GF-D8 (cell line): Measurements from ENCODE around the gene WDR90.

Source experiments
- DNase-seq: peaks from one replicate; lab custom pipeline; 2025; lab: John Stamatoyannopoulos, UW

The WDR90 gene

DNA sequence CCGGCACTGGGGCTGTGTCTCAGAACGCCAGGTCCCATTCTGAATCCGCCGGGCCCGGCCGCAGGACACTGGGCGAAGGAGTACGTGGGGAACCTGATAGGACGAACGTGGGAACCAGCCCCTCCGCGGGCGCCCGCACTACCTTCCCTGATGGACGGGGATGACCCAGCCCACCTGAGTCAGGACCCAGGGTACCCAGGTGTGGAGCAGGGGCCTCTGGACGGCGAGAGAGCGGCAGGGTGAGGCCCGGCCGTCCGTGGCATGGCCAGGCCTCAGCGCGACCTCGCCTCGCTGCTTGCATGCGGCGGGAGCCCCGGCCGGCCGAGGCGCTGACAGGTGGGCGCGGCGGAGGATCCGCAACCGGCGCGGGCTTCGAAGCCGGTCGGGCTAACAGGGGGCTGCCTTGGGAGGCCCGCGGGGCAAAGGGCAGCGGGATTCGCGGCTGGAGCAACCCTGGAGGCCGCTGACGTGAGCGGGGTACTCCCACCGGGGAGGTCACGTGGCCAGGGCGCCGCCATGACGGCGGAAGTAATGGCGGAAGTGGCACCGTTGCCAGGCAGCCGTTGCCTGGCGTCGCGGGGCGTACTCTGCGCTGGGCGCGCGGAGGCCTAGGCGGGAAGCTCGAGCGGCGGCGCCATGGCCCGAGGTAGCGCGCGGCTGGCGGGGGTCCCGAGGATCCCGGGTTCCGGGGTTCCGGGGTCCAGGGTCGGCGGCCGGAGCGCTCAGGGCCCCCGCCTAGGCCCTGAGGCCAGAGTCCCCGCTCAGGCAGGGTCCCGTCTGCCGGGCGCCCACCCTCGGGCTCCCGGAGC, at the start of gene WDR90:
WDR90 (plus strand) TSS at position 585 of the 809 bp plus-strand sequence; CDS start at position 637, 52 bp downstream.
- DNase-seq, result peak; percentile 75

DNA sequence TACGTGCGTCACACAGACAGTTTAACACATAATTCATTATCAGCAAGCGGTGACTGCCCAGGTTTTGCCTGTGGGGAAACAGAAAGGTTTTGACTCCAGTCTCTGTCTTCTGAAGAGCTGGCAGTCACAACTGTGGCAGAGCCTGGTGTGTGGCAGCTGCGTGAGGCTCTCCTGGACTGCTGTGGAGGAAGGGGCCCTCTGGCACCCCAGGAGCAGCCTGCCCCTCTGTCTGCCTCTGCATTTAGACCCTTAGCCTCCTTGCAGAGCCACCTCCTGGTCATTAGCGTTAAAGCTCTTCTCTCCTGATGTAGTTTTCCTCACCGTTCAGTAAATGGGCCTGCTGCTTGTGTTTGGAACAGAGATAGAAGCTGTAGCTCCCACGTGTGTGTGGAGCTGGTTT, 48.4 kb upstream of the WDR90 start:
- peak; percentile 34 for DNase-seq

DNA sequence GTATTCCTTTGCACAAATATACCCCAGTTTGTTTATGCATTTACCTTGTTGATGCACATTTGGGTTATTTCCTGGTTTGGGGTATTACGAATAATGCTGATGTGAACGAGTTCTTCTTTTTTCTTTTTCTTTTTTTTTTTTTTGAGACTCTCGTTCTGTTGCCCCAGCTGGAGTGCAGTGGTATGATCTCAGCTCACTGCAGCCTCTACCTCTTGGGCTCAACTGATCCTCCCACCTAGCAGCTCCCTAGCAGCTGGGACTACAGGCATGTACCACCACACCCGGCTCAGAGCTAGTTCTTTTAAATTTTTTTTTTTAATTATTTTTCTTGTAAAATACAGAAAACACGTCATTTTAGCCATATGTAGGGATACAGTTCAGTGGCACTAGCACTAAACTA, 45.2 kb upstream of the WDR90 start:
- no peak for DNase-seq

DNA sequence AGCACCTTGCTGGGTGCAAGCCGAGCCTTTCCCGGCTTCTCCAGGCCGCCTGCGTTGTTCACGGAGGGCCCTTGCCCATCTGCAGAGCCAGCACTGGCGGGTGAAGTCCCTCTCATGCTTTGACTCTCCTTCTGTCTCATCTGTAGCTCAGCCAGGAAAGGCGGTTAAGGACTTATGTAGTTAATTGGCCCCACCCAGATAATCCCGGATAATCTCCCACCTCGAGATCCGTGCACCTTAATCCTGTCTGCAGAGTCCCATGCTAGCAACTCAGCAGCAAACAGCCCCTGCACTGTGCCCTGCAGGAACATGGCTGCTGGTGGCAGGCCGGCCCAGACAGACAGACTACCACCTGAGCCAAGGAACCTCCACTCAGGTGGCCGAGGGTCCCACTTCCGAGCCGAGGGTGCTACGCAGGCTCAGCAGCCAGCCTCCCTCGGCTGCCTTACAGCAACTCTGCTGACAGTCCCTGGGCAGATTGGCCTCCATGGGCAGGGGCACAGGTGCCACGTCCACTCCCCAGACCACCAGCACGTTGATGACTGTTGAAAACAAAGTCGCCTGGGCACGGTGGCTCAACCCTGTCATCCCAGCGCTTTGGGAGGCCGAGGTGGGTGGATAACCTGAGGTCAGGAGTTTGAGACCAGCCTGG, 42.4 kb upstream of the WDR90 start:
- no peak for DNase-seq

DNA sequence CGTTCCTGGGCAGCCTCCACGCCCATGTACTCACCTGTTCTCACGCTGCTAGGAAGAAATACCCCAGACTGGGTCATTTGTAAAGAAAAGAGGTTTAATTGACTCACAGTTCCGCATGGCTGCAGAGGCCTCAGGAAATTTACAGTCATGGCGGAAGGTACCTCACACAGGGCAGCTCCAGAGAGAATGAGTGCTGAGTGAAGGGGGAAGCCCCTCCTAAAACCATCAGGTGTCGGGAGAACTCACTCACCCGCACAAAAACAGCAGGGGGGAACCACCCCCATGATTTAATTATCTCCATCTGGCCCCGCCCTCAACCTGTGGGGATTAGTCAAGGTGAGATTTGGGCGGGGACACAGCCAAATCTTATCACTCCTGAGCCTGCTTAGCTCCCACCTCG, 41.1 kb upstream of the WDR90 start:
- DNase-seq, result no peak

DNA sequence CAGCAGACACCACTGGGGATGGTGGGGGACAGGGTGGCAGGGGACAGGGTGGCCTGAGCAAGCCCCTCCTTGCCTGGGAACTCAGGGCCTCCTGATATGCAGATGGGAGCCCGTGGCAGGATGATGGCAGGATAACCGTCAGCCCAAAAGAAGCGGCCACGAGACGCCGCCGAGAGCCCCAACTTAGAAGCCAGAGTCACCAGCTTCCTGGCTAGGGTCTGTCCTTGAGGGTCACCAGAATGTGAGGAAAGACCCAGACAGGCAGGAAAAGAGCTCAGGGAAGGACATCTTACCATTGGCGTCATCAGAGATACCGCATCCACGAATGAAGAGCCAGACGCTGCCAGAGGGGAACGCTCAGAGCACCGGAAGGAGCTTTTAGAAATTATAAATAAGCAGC, 39.8 kb upstream of the WDR90 start:
- DNase-seq, result no peak

DNA sequence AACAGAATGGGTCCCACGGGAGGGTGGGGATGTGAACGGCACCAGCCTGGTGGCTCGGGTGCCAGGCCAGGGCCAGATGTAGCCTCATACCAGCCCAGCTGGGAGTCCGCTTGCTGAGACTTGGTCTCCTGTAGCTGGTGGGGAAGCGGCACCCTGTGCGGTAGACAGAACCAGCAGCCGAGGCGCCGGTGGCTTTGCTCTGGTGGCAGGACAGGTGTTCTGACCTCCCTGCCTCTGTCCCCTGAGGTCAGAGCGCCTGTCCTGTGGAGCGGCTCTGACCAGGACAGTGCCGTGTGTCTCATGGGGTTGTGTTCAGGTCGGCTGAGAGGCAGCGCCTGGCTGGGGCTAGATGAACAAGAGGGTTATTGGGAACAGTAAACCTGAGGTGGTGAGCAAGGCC, 39.2 kb upstream of the WDR90 start:
- DNase-seq, result no peak

DNA sequence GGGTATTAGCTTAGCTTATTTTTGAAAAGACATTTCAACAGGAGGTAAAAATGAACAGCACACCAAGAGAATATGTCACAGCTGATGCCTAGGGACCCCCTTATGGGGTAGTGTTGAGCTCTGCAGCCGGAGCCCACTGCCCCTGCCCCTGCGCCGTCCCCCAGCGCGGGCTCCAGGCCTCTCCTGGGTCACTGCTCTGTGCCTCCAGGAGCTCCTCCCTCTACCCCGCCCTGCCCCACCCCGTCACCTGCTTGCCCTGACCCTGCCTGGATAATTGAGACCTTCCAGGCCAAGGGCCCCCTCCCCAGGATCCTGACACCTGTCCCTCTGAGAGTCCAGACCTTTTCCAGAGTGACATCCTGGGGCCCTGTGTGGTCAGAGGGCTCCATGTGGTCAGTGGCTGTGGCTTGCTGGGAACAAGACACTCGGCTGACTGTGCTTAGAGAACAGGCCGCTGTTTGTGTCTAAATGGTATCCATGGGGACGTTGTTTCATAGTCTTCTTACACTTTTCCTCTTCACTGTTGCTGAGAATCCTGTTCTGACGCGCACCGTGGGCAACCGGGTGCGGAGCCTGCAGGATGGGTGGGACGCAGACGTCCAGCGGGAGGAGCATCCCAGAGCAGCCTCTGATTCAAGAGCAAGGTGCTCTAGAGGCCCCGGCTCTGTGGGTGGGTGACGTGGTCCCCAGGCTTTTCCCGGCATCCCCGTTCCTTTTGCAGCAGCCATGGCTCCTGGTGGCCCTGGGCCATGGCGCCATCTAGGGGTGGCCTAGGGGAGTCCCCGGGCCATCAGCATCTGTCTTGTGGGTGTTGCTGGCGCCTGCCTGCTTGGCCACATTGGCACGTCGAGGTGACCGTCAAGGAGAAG, 38.4 kb upstream of the WDR90 start:
- DNase-seq, result no peak

DNA sequence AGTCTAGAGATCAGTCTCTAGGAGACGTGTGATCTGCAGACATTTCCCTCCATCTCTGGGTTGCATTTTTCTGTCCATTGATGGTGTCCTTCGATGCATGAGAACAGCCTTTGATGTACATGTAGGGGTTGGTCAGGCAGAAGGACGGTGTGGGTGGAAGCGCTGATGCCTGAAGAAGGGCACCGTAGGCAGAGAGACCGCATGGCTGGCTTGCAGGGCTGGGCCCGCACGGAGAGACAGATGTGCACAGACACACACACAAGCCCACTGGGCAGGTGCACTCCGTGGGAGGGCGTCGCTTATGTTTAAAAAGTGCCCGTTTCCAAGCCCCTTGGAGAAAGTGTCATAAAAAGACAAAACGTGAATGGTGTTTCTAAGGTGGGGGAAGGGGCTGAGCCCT, 34.0 kb upstream of the WDR90 start:
- no peak for DNase-seq

DNA sequence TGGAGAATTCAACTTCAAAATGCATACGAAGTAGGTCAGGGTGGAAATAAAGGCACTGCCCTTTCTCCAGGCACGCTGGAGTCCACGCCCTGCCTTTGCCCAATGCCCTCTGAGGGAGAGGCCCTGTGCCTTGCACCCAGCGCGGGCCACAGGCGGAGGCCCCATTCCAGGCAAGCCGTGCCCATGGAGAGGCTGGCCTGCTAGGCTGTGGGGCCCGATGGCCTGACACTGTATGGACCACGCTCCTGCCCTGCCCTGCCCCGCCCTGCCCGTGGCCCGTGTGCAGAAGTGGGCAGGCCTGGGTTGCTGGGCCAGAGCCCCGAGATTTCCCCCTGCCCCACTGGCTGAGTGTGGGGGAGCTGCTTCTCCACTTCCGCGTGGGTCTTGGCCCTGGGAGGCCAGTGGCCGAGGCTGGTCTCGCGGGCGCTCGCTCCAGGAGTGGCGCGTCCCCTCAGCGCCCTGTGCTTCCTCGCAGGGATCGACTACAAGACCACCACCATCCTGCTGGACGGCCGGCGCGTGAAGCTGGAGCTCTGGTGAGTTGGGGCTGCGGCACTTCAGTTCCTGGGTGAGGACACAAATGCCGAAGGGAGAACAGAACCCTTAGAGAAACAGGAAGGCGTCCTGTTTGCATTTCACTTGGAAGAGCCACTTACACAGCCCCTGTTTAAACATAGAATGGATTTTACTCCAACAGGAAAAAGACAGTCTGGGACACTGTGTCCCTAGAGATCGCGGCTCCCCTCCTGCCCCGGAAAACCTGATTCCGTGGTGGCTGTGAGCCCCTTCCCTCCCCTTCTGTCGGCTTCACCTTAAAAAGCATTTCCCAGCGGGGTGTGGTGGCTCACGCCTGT, 32.2 kb upstream of the WDR90 start:
- no peak for DNase-seq

DNA sequence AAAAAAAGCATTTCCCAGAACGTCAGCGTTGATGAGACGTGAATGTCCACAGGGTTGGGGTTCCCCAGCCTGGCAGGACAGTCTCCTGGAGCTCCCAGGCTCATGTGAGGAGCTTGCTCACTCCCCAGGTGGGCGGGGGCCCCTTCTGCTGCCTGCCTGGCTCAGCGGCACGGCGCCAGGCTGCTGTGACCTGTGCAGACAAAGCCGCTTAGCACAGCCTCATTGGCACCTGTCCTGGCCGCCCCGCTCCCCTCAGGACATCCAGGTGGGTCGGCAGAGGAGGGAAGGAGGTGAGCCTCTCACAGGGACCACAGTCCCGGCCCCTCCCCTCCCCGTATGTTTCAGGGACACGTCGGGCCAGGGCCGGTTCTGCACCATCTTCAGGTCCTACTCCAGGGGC, 31.3 kb upstream of the WDR90 start:
- DNase-seq, result no peak

DNA sequence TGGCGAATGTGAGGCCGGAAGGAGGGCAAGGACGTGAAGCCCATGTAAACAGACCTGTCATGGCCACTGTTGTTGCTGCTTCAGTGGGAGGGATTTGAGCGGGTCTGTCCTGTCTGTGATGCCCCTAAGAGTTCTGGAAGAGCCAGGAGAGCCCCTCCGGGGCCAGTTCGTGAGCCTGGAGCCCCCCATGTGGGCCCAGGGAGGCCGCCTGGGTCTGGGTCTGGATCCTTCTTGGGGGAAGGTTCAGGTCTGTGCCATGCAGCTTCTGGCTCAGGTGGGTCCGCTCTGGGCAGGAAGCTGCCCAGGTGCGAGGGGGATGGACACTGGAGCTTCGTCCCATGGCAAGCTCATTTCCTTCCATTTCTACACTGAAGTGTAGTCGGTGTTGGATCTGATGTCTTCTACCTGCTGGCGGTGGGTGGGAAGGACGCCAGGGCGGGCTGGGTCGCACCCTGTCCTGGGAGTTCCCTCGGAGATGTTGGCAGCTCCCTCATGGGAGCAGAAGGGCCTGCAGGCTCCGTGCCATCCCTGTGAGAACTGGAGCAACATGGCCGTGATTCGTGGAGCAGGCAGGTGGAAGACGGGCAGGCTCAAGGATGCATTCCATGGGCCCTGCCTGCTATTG, 29.6 kb upstream of the WDR90 start:
- no peak for DNase-seq

DNA sequence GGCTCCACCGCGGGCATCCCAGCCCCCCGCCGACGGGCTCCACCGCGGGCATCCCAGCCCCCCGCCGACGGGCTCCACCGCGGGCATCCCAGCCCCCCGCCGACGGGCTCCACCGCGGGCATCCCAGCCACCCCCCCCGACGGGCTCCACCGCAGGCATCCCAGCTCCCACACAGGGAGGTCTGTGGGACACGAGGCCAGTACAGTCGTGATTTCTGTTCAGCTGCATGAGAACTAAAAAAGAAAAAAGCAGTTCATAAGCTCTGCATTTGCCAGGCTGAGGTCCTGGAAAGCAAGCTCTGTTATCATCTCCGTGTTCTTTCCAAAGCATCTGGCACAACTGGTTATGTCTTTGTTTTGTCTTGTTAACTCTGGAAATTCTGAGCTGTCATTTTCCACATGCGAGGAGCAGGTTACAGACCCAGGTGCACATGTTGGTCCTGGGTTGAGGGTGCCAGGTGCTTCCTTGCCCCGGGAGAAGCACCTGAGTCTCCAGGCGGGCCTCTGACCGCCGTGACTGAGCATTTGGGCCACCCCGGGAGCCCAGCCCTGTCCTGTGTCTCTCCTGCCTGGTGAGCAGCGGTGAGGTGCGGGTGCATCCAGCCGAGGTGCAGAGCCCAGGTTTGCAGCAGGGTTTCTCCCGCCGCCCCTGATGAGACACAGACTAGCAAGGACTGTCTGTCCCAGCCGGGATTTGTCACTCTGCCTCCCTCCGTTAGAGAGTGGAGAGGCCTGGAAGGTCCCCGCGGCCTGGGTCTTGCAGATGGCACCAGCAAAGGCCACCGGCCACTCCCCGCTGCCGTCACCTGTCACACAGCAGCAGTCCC, 28.3 kb upstream of the WDR90 start:
- DNase-seq, result no peak

DNA sequence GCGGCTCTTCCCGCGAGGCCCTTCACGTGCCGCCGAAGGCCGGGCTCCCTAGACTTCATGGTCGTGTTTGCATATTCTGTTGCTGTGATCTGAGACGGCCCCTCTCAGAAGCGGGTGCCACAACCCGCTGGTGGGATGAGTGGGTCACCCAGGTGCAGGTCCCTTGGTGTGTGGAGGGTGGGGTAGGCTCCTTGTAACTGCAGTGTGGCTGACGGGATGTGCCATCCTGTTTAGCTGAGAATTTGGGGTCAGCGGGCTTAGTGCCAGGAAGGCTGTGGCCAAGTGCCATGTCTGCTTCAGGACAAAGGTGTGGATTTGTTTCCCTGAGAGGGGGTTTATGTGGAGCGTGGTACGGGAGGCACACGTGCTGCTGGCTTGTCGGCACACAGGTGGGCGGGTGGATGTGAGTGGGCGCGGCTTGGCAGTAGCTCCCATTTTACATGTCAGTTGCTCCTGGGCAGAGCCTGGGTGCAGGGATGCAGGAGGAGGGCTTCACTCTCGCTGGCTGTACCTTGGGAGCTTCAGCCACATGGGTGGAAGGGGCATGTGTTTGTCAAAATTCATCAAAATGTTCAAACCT, 27.5 kb upstream of the WDR90 start:
- DNase-seq, result no peak

DNA sequence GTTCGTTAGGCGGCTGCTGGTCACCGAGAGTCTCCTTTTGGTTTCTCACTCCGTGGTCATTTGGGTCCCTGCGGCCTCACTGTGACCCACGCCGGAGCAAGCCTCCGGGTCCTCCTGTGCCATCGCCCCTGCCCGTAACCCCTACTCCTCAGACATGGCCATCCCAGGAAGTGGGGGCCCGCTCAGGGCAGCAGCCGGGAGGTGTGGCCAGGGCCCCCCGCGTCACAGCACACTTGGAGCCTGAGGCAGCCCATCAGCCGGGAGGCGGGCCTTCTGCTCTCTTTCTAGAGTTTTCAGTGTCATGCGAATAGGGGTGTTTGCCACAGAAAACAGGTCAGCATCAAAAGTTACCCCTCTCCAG, 26.3 kb upstream of the WDR90 start:
- DNase-seq, result no peak

DNA sequence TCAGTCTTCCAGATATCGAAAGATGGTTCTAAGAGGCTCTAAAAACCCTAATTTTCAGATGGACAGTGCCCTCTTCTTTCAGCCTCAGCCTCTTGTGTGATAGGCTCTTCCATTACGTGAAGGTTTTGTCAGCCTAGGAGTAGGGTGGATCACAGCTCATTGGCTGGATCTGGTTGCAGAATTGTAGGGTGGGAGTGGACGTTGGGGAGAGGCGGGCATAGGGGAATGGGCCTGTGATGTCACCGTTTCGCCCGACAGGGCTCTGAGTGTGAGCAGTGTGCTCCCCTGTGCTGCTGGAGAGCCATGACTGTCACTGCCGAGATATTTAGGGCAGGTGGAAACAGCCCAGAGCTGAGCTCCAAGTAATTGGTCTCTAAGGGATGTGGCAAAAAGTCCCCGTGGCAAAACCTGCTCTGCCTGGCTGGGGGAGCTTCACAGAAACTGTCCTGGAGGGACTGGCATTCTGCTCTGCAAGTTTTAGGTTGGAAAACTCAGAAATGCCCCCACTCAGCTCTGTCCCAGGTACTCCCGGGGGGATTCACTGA, 24.6 kb upstream of the WDR90 start:
- no peak for DNase-seq

DNA sequence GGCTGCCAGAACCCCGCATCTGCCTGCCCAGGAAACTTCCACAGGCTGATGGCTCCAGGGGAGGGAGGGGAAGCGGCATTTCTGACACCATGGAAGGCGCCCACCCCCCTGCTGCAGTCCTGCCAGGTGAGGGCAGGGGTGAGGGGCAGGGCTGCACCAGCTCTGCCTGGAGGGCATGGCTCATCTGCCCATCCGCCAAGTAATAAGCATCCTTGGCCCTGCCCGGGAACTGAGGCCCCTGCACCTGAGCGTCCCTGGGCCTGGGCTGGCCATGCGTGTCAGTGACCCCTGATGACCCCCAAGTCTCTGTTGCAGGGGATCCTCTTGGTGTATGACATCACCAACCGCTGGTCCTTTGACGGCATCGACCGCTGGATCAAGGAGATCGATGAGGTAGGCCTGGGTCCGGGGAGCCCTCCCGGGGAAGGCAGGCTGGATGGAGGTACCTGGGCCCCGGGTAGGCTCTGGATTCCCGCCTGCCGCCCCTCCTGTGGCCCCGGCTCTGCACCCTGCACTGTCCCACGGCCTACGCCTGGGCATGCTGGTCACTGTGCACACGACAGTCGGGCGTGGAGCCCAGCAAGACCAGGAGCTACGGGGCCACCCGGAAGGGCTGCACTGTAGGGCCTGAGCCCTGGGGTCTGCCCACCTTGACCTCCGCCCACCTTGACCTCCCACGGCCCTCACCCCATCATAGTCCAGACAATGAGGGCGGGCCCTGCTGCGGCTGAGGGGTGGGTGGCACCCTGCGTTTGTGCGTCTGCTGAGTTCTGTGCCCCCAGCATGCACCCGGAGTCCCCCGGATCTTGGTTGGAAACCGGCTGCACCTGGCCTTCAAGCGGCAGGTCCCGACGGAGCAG, 23.8 kb upstream of the WDR90 start:
- DNase-seq, result no peak

DNA sequence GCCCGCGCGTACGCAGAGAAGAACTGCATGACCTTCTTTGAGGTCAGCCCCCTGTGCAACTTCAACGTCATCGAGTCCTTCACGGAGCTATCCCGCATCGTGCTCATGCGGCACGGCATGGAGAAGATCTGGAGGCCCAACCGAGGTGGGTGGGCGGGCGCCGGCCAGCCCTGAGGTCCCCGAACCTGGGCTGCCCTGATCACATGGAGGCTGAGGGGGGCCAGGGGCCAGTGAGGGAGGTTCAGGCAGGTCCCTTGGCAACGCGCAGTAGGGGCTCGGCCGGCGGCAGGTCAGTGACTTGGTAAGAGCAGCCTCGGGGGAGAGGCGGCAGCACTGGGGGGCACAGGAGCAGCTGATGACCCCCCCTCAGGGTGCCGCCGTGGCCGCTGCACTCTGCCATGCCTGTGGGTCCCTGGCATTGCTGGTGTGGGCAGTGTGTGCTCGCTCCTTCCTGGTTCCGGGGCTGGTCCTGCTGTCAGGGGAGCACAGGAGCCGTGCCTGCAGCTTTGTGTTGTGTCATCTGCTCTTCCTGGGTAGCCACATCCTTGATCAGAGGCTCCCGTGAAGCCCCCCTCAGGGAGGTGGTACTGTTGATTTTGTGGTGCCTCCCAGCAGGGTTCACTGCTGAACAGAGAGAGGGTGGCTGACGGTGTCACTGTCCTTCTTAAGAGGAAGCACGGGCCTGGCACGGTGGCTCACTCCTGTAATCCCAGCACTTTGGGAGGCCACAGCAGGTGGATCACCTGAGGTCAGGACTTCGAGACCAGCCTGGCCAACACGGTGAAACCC, 23.0 kb upstream of the WDR90 start:
- no peak for DNase-seq
